Astrocyte (in vitro differentiated cells and primary cell): ENCODE results near the gene ZSCAN10. TPM values are rescaled to one million over a fixed set of nuclear protein-coding genes. Genes with fewer than 3 reads are reported as not detected.

ENCODE experiments used
- DNase-seq: peaks from one replicate; pipeline ENCODE4 v3.0.0-alpha.2; 2010; ENCODE audit warnings: low read depth
- FAIRE-seq: peaks from 2 replicates; lab custom pipeline; 2011; peaks lifted over from hg19 to GRCh38; lab: Jason Lieb, UNC
- H2AFZ ChIP-seq: 2 replicates; pipeline ENCODE4 v1.6.0; 2012; ENCODE audit warnings: low read depth, low read length, inconsistent platforms
- H3K27ac ChIP-seq: 2 replicates; pipeline ENCODE4 v1.5.1; 2011; ENCODE audit warnings: low read depth, low read length, inconsistent platforms
- H3K27me3 ChIP-seq: 2 replicates; pipeline ENCODE4 v1.6.0; 2011; ENCODE audit warnings: low read length, inconsistent platforms; ENCODE audit not compliant: insufficient read depth
- H3K36me3 ChIP-seq: 2 replicates; pipeline ENCODE4 v1.5.1; 2011; ENCODE audit warnings: low read length, inconsistent platforms; ENCODE audit not compliant: insufficient read depth
- H3K4me1 ChIP-seq: 2 replicates; pipeline ENCODE4 v1.5.1; 2011; ENCODE audit warnings: low read length, inconsistent platforms; ENCODE audit not compliant: insufficient read depth
- H3K4me2 ChIP-seq: 2 replicates; pipeline ENCODE4 v1.6.0; 2012; ENCODE audit warnings: low read length, inconsistent platforms
- H3K4me3 ChIP-seq: 2 replicates; pipeline ENCODE4 v1.5.1; 2011; ENCODE audit warnings: low read depth, mild to moderate bottlenecking, low read length, inconsistent platforms; ENCODE audit not compliant: insufficient read depth
- H3K79me2 ChIP-seq: 2 replicates; pipeline ENCODE4 v1.6.0; 2012; ENCODE audit warnings: mild to moderate bottlenecking, low read length, inconsistent platforms; ENCODE audit not compliant: insufficient read depth
- H3K9ac ChIP-seq: 2 replicates; pipeline ENCODE4 v1.6.0; 2012; ENCODE audit warnings: mild to moderate bottlenecking, low read length, inconsistent platforms
- H3K9me3 ChIP-seq: 2 replicates; pipeline ENCODE4 v1.5.1; 2012; ENCODE audit warnings: low read depth, mild to moderate bottlenecking, low read length, inconsistent platforms; ENCODE audit not compliant: insufficient read depth
- H4K20me1 ChIP-seq: 2 replicates; pipeline ENCODE4 v1.6.0; 2012; ENCODE audit warnings: low read length, inconsistent platforms; ENCODE audit not compliant: insufficient read depth
- H3K27ac Mint-ChIP-seq: one replicate; pipeline ENCODE4 v1.8.0; 2021; ENCODE audit warnings: mild to moderate bottlenecking, mixed read lengths; ENCODE audit not compliant: unreplicated experiment
- H3K27me3 Mint-ChIP-seq: one replicate; pipeline ENCODE4 v1.8.0; 2021; ENCODE audit warnings: low read depth, mixed read lengths; ENCODE audit not compliant: unreplicated experiment
- H3K36me3 Mint-ChIP-seq: one replicate; pipeline ENCODE4 v1.8.0; 2021; ENCODE audit warnings: low read depth, mixed read lengths; ENCODE audit not compliant: unreplicated experiment
- H3K4me1 Mint-ChIP-seq: one replicate; pipeline ENCODE4 v1.8.0; 2021; ENCODE audit warnings: low read depth, mixed read lengths; ENCODE audit not compliant: unreplicated experiment
- H3K4me3 Mint-ChIP-seq: one replicate; pipeline ENCODE4 v1.8.0; 2021; ENCODE audit warnings: mild to moderate bottlenecking, moderate library complexity, mixed read lengths; ENCODE audit not compliant: unreplicated experiment
- H3K9me3 Mint-ChIP-seq: one replicate; pipeline ENCODE4 v1.8.0; 2021; ENCODE audit warnings: mild to moderate bottlenecking, mixed read lengths; ENCODE audit not compliant: unreplicated experiment
- CTCF ChIP-seq: IDR thresholded peaks from 2 replicates; pipeline ENCODE4 v1.5.1; 2011; ENCODE audit warnings: low read depth, mild to moderate bottlenecking, inconsistent platforms, low read length, moderate library complexity; ENCODE audit not compliant: insufficient read depth
- EZH2 ChIP-seq: IDR thresholded peaks from 2 replicates; pipeline ENCODE4 v1.6.1; 2012; ENCODE audit warnings: mild to moderate bottlenecking, low read length, inconsistent platforms; ENCODE audit not compliant: insufficient read depth
- total RNA-seq: library from RNA; stranded (reverse); gene quantifications from 2 replicates; pipeline ENCODE4 v1.2.1, GENCODE V29; 2021

Gene ZSCAN10
- total RNA-seq, 1 donor from 2014 or later: 0.25 TPM

GRCh38 chr16:3119701-3120408, 20.8 kb upstream of the ZSCAN10 start:
- no peaks in the 10 kb centered on the region for H3K36me3 Mint-ChIP-seq
- no peak overlapping the region for H3K27ac Mint-ChIP-seq

GRCh38 chr16:3119286-3119685, 20.2 kb upstream of the ZSCAN10 start:
- Histone ChIP-seq H3K79me2 (peaks cover 4% of the 10 kb centered on the region), H3K9ac (no peak overlapping the region), H3K9me3 (no peaks in the 10 kb centered on the region), H2AFZ (no peak overlapping the region), H3K4me2 (no peak overlapping the region), H4K20me1 (peaks cover 5% of the 10 kb centered on the region), H3K4me1 (peaks cover 6% of the 10 kb centered on the region), H3K36me3 (peaks cover 3% of the 10 kb centered on the region), H3K27me3 (no peaks in the 10 kb centered on the region), H3K27ac (no peak overlapping the region), H3K4me3 (no peak overlapping the region)
- H3K27me3 Mint-ChIP-seq: no peaks in the 10 kb centered on the region
- TF ChIP-seq EZH2 (no peak), CTCF (no peak)
- H3K27ac Mint-ChIP-seq: no peak overlapping the region
- H3K4me3 Mint-ChIP-seq: no peak overlapping the region
- no peaks in the 10 kb centered on the region for H3K36me3 Mint-ChIP-seq
- H3K9me3 Mint-ChIP-seq: no peaks in the 10 kb centered on the region
- no peak for DNase-seq
- H3K4me1 Mint-ChIP-seq: peaks cover 8% of the 10 kb centered on the region
- no peak for FAIRE-seq

More at GRCh38 chr16:3119701-3120408, 20.8 kb upstream of the ZSCAN10 start:
- Histone ChIP-seq H2AFZ (no peak overlapping the region), H3K27me3 (no peaks in the 10 kb centered on the region), H3K4me2 (no peak overlapping the region), H3K9ac (no peak overlapping the region), H3K9me3 (no peaks in the 10 kb centered on the region), H3K4me3 (no peak overlapping the region), H3K4me1 (peaks cover 5% of the 10 kb centered on the region), H4K20me1 (no peaks in the 10 kb centered on the region), H3K36me3 (peaks cover 3% of the 10 kb centered on the region), H3K27ac (no peak overlapping the region), H3K79me2 (no peaks in the 10 kb centered on the region)
- Mint-ChIP-seq H3K4me3 (no peak overlapping the region), H3K9me3 (no peaks in the 10 kb centered on the region), H3K27me3 (no peaks in the 10 kb centered on the region), H3K4me1 (peaks cover 8% of the 10 kb centered on the region)
- DNase-seq (no peak), FAIRE-seq (no peak)
- TF ChIP-seq CTCF (no peak), EZH2 (no peak)

DNA sequence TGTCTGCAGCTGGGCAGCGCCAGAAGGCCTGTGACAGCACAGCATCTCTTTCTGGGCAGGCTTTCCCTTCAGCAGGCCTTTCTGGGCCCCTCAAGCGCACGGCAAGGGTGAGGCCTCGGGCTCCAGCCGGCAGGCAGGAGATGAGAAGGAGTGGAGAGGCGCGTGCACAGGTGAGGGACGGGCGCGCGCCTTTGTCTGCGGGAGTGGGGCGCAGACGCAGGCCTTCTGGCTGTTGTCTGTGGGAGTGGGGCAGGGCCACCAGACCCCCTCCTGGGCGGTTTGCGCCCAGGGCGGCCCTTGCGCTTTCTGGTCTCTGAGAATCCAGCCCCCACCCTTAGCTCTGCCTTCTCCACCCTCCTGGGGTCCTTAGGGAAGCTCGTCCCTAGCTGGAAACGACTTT, 19.8 kb upstream of the ZSCAN10 start:
- peaks cover 9% of the 10 kb centered on the region for H3K4me1 ChIP-seq
- H3K79me2 ChIP-seq: peaks cover 8% of the 10 kb centered on the region
- H3K9me3 Mint-ChIP-seq: no peaks in the 10 kb centered on the region
- H3K4me3 ChIP-seq: no peak overlapping the region
- no peak for TF ChIP-seq EZH2
- no peak for TF ChIP-seq CTCF
- no peak overlapping the region for H3K27ac ChIP-seq
- no peak overlapping the region for H3K27ac Mint-ChIP-seq
- peaks cover 13% of the 10 kb centered on the region for H3K4me1 Mint-ChIP-seq
- no peak overlapping the region for H2AFZ ChIP-seq
- H3K36me3 ChIP-seq: peaks cover 3% of the 10 kb centered on the region
- DNase-seq: no peak
- peaks cover 9% of the 10 kb centered on the region for H4K20me1 ChIP-seq
- H3K9me3 ChIP-seq: no peaks in the 10 kb centered on the region
- no peaks in the 10 kb centered on the region for H3K27me3 Mint-ChIP-seq
- H3K4me2 ChIP-seq: no peak overlapping the region
- no peak for FAIRE-seq
- no peaks in the 10 kb centered on the region for H3K36me3 Mint-ChIP-seq
- H3K4me3 Mint-ChIP-seq: no peak overlapping the region
- H3K27me3 ChIP-seq: no peaks in the 10 kb centered on the region
- H3K9ac ChIP-seq: no peak overlapping the region
